22Rv1 (cell line): Measurements from ENCODE around the gene SNX24.

ENCODE experiments used
- ZFX ChIP-seq: fragments of 450-650 bp; IDR thresholded peaks from 2 replicates; pipeline ENCODE4 v1.6.1; 2017; ENCODE audit warnings: antibody characterized with exemption, borderline replicate concordance
- TF ChIP-seq, protein P1 (sequence below): fragments of 450-650 bp; IDR thresholded peaks from 2 replicates; pipeline ENCODE4 v1.5.1; 2017; ENCODE audit warnings: mild to moderate bottlenecking

DNA sequence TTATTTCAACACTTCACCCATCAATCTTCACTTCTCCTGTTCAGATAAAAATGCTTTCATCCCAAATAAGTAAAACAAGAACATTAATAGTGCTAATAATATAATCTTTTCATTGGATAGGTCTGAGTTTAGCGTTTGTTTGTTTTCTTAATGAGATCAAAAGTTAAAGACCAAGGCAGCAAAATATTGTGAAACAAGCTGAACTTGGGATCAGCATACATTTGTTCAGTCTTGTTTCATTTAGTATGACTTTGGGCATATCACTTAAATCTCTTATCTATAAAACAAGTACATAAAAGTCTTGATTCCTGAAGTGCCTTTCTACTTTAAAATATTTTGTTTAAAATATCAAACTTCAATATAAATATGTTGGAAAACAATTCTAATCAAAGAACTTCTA, 13.4 kb upstream of the SNX24 start:
- TF ChIP-seq, protein P1, sequence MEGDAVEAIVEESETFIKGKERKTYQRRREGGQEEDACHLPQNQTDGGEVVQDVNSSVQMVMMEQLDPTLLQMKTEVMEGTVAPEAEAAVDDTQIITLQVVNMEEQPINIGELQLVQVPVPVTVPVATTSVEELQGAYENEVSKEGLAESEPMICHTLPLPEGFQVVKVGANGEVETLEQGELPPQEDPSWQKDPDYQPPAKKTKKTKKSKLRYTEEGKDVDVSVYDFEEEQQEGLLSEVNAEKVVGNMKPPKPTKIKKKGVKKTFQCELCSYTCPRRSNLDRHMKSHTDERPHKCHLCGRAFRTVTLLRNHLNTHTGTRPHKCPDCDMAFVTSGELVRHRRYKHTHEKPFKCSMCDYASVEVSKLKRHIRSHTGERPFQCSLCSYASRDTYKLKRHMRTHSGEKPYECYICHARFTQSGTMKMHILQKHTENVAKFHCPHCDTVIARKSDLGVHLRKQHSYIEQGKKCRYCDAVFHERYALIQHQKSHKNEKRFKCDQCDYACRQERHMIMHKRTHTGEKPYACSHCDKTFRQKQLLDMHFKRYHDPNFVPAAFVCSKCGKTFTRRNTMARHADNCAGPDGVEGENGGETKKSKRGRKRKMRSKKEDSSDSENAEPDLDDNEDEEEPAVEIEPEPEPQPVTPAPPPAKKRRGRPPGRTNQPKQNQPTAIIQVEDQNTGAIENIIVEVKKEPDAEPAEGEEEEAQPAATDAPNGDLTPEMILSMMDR: no peak
- no peak for TF ChIP-seq ZFX
